Measurements from ENCODE around the gene TPSB2.
"Not testable (repeated sequence)": the region's sequence is repeated elsewhere in the genome, so short reads cannot be mapped to it uniquely, and the experiment has no call there.

- not testable (repeated sequence) for TF ChIP-seq CTCF (IDR thresholded peaks at IDR 0.05; ENCODE audit: insufficient read depth, low read depth, low read length); EZH2 (IDR thresholded peaks at IDR 0.05; ENCODE audit: insufficient read depth, low read length)
Observed at GRCh38 chr16:1230471-1231212, 658 bp upstream of the TPSB2 start.

Data from astrocyte (in vitro differentiated cells and primary cell).